ENCODE results near the gene TOLLIP. TPM values are rescaled to one million over a fixed set of nuclear protein-coding genes. Genes with fewer than 3 reads are reported as not detected.

The TOLLIP gene
- total RNA-seq, 2 experiments from 2014 or later, result 29.6 to 45.8 TPM

- peak overlapping the region; percentile 84 for H3K27ac Mint-ChIP-seq
- peak overlapping the region; percentile 70 for H3K4me3 Mint-ChIP-seq
- DNase-seq (no peak), ATAC-seq (no peak)
- ChIA-PET CTCF (no interaction called here), POLR2A (no interaction called here)
- H3K27me3 Mint-ChIP-seq, result no peaks in the 10 kb centered on the region
- intact Hi-C loops (cut with DNase I, micrococcal nuclease), result loop anchor here (1.0 to 10.0 kb wide), 12 partner anchors 48 to 501 kb away; partner anchors contain the start of genes BRSK2 (in 2 of the 2), DUSP8 (in 2 of the 2), TOLLIP (in 2 of the 2) and CD151 (in 1 of the 2)
- H3K36me3 Mint-ChIP-seq (ENCODE audit: low read depth), result peaks cover 7% of the 10 kb centered on the region
- peaks cover 14% of the 10 kb centered on the region for H3K4me1 Mint-ChIP-seq
- peaks cover 11% of the 10 kb centered on the region for H3K9me3 Mint-ChIP-seq (ENCODE audit: low read depth)
These were observed 48.0 kb downstream of the TOLLIP start for GRCh38 chr11:1261241-1262071.

GRCh38 chr11:1260620-1261019 lies 48.8 kb downstream of the TOLLIP start:
- ATAC-seq, result no peak
- intact Hi-C loops (cut with DNase I, micrococcal nuclease), result loop anchor here (5.0 to 10.0 kb wide), 5 partner anchors 124 to 502 kb away; partner anchors contain the start of genes BRSK2 (in 1 of the 2), CD151 (in 1 of the 2), CTSD (in 1 of the 2) and DUSP8 (in 1 of the 2)
- no peak overlapping the region for H3K27ac Mint-ChIP-seq

DNA sequence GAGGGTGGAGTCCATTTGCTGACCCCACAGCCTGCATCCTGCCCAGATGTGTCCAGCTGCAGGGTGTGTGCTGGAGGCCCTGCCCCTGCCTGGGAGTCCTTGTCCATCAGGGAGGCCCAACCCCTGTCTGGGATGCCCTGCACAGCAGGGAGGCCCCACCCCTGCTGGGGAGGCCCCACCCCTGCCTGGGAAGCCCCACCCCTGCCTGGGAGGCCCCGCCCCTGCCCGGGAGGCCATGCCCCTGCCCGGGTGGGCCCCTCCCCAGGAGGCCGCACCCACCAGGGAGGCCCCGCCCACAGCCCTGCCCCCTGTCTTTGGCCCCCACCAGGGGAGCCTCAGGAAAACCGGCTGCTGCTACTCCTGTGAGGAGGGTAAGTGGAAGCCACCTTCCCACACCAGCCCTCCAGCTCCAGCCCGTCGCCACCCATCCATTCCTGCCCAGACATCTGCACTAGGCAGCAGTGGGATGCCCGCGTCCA lies 49.4 kb downstream of the TOLLIP start:
- ATAC-seq (peak; percentile 65), DNase-seq (peak; percentile 79)
- Mint-ChIP-seq H3K27ac (no peak overlapping the region), H3K9me3 (ENCODE audit: low read depth) (peaks cover 8% of the 10 kb centered on the region), H3K36me3 (ENCODE audit: low read depth) (peaks cover 4% of the 10 kb centered on the region), H3K27me3 (no peaks in the 10 kb centered on the region), H3K4me3 (no peak overlapping the region), H3K4me1 (peaks cover 14% of the 10 kb centered on the region)
- intact Hi-C loops (cut with DNase I, micrococcal nuclease), result loop anchor here (5.0 to 10.0 kb wide), 5 partner anchors 125 to 502 kb away; partner anchors contain the start of genes BRSK2 (in 1 of the 2), CD151 (in 1 of the 2), CTSD (in 1 of the 2) and DUSP8 (in 1 of the 2)
- POLR2A ChIA-PET, result no interaction called here
- CTCF ChIA-PET, result no interaction called here

More at GRCh38 chr11:1260620-1261019, 48.8 kb downstream of the TOLLIP start:
- peaks cover 14% of the 10 kb centered on the region for H3K4me1 Mint-ChIP-seq
- H3K9me3 Mint-ChIP-seq (ENCODE audit: low read depth), result peaks cover 11% of the 10 kb centered on the region
- ChIA-PET CTCF (no interaction called here), POLR2A (no interaction called here)
- no peaks in the 10 kb centered on the region for H3K27me3 Mint-ChIP-seq
- peaks cover 7% of the 10 kb centered on the region for H3K36me3 Mint-ChIP-seq (ENCODE audit: low read depth)
- H3K4me3 Mint-ChIP-seq, result no peak overlapping the region
- DNase-seq, result no peak

GRCh38 chr11:1259561-1259960 lies 49.9 kb downstream of the TOLLIP start:
- ChIA-PET POLR2A (no interaction called here), CTCF (no interaction called here)
- no peak for ATAC-seq
- H3K36me3 Mint-ChIP-seq (ENCODE audit: low read depth), result peaks cover 1% of the 10 kb centered on the region
- peaks cover 9% of the 10 kb centered on the region for H3K4me1 Mint-ChIP-seq
- H3K27ac Mint-ChIP-seq, result no peak overlapping the region
- no peaks in the 10 kb centered on the region for H3K27me3 Mint-ChIP-seq
- intact Hi-C loops (cut with DNase I, micrococcal nuclease), result no loop called here
- peaks cover 3% of the 10 kb centered on the region for H3K9me3 Mint-ChIP-seq (ENCODE audit: low read depth)
- no peak overlapping the region for H3K4me3 Mint-ChIP-seq
- DNase-seq, result no peak

DNA sequence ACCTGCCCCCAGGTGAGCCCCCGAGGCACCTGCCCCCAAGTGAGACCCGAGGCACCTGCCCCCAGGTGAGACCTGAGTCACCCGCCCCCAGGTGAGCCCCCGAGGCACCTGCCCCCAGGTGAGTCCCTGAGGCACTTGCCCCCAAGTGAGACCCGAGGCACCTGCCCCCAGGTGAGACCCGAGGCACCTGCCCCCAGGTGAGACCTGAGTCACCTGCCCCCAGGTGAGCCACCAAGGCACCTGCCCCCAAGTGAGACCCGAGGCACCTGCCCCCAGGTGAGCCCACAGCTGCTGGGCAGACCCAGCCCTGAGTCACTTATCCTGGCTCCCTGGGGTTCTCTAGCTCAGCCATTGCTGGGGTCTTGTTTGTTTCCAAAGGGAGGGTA lies 50.4 kb downstream of the TOLLIP start:
- DNase-seq (no peak), ATAC-seq (no peak)
- H3K36me3 Mint-ChIP-seq (ENCODE audit: low read depth), result no peaks in the 10 kb centered on the region
- intact Hi-C loops (cut with DNase I, micrococcal nuclease), result no loop called here
- peaks cover 4% of the 10 kb centered on the region for H3K4me1 Mint-ChIP-seq
- no peaks in the 10 kb centered on the region for H3K9me3 Mint-ChIP-seq (ENCODE audit: low read depth)
- no peak overlapping the region for H3K27ac Mint-ChIP-seq
- H3K4me3 Mint-ChIP-seq, result no peak overlapping the region
- POLR2A ChIA-PET, result no interaction called here
- CTCF ChIA-PET, result no interaction called here
- no peaks in the 10 kb centered on the region for H3K27me3 Mint-ChIP-seq

GRCh38 chr11:1258401-1259075 lies 50.9 kb downstream of the TOLLIP start:
- ChIA-PET CTCF (no interaction called here), POLR2A (no interaction called here)
- Mint-ChIP-seq H3K4me1 (peaks cover 3% of the 10 kb centered on the region), H3K27me3 (no peaks in the 10 kb centered on the region), H3K9me3 (ENCODE audit: low read depth) (no peaks in the 10 kb centered on the region), H3K36me3 (ENCODE audit: low read depth) (no peaks in the 10 kb centered on the region), H3K27ac (no peak overlapping the region), H3K4me3 (no peak overlapping the region)
- ATAC-seq (no peak), DNase-seq (no peak)
- intact Hi-C loops (cut with DNase I, micrococcal nuclease), result no loop called here

DNA sequence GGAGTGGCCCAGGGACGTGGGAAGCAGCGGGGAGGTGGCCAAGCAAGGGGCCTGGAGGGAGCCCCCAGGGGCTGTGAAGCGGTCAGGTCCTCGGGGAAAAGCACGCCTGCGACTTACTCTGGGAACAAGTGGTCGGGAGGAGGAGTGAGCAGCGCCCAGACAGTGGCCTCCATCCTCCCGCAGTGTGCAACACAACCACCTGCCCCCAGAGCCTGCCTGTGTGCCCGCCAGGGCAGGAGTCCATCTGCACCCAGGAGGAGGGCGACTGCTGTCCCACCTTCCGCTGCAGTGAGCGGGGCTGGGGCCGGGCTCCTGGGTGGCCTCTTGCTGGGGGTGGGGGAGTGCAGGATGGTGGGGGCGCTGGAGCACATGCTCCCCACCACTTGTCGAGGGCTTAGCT lies 51.5 kb downstream of the TOLLIP start:
- peaks cover 3% of the 10 kb centered on the region for H3K4me1 Mint-ChIP-seq
- no peak overlapping the region for H3K4me3 Mint-ChIP-seq
- intact Hi-C loops (cut with DNase I, micrococcal nuclease), result no loop called here
- POLR2A ChIA-PET, result no interaction called here
- H3K9me3 Mint-ChIP-seq (ENCODE audit: low read depth), result no peaks in the 10 kb centered on the region
- ATAC-seq (no peak), DNase-seq (no peak)
- no peaks in the 10 kb centered on the region for H3K36me3 Mint-ChIP-seq (ENCODE audit: low read depth)
- no peak overlapping the region for H3K27ac Mint-ChIP-seq
- no peaks in the 10 kb centered on the region for H3K27me3 Mint-ChIP-seq
- CTCF ChIA-PET, result no interaction called here

DNA sequence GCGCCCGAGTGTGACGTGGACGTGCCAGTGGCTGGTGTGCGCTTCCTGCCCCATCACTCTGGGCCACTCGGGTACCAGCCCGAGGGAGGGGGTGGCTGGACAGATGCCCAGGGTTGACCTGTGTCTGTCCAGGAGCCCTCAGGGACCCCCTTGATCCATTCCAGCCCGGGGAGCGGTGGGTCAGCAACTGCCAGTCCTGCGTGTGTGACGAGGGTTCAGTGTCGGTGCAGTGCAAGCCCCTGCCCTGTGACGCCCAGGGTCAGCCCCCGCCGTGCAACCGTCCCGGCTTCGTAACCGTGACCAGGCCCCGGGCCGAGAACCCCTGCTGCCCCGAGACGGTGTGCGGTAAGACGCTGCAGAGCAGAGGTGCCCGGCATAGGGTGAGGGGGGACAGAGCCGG lies 52.1 kb downstream of the TOLLIP start:
- no peak for ATAC-seq
- ChIA-PET POLR2A (no interaction called here), CTCF (no interaction called here)
- Mint-ChIP-seq H3K27ac (no peak overlapping the region), H3K4me1 (no peaks in the 10 kb centered on the region), H3K36me3 (ENCODE audit: low read depth) (no peaks in the 10 kb centered on the region), H3K27me3 (no peaks in the 10 kb centered on the region), H3K9me3 (ENCODE audit: low read depth) (no peaks in the 10 kb centered on the region), H3K4me3 (no peak overlapping the region)
- intact Hi-C loops (cut with DNase I, micrococcal nuclease), result no loop called here
- no peak for DNase-seq

DNA sequence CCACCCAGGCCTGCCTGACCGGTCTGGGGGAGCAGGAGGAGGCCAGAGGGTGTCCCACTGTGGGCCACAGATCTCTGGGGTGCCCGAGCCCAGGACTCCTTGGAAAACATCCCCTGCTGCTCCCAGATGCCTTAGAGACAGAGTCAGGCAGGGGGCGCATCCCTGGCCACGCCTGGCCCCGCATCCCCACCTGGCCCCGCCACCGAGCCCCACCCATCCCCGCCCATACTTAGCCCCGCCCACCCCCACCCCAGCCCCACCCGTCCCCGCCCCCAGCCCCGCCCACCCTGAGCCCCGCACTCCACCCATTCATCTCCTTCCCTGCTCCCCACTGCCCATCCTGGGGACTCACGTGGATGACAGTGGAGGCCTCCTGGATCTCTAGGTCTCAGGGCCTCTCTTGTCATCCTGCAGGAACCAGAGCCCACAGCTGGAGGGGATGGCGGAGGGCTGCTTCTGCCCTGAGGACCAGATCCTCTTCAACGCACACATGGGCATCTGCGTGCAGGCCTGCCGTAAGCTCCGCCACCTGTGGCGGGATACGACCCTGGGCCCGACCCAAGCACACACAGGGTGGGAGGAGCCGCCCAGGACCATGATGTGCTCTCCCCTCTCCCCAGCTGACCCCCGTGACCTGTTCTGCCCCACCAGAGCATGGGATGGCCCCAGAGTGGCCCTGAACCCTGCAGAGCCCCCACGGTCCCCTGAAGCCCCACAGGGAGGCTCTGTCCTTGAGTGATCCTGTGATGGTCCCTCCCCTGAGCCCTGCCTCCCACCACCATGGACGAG lies 53.0 kb downstream of the TOLLIP start:
- no peaks in the 10 kb centered on the region for H3K36me3 Mint-ChIP-seq (ENCODE audit: low read depth)
- H3K27me3 Mint-ChIP-seq, result no peaks in the 10 kb centered on the region
- no peak overlapping the region for H3K4me3 Mint-ChIP-seq
- POLR2A ChIA-PET, result no interaction called here
- intact Hi-C loops (cut with DNase I, micrococcal nuclease), result no loop called here
- CTCF ChIA-PET, result no interaction called here
- no peak for ATAC-seq
- DNase-seq, result no peak
- no peak overlapping the region for H3K27ac Mint-ChIP-seq
- no peaks in the 10 kb centered on the region for H3K4me1 Mint-ChIP-seq
- no peaks in the 10 kb centered on the region for H3K9me3 Mint-ChIP-seq (ENCODE audit: low read depth)

DNA sequence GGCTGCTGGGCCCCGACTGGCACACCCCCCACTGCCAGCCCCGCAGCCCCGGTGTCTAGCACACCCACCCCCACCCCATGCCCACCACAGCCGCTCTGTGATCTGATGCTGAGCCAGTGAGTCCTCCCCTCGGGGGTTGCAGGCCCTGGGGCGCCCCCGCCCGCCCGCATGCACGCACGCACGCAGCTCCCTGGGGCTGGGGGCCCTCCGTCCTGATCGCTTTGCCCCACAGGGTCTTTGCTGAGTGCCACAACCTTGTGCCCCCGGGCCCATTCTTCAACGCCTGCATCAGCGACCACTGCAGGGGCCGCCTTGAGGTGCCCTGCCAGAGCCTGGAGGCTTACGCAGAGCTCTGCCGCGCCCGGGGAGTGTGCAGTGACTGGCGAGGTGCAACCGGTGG lies 54.3 kb downstream of the TOLLIP start:
- no peaks in the 10 kb centered on the region for H3K36me3 Mint-ChIP-seq (ENCODE audit: low read depth)
- ATAC-seq (no peak), DNase-seq (no peak)
- H3K4me3 Mint-ChIP-seq, result no peak overlapping the region
- no peaks in the 10 kb centered on the region for H3K4me1 Mint-ChIP-seq
- ChIA-PET CTCF (no interaction called here), POLR2A (no interaction called here)
- H3K9me3 Mint-ChIP-seq (ENCODE audit: low read depth), result peaks cover 1% of the 10 kb centered on the region
- no peaks in the 10 kb centered on the region for H3K27me3 Mint-ChIP-seq
- intact Hi-C loops (cut with DNase I, micrococcal nuclease), result no loop called here
- H3K27ac Mint-ChIP-seq, result no peak overlapping the region

- Mint-ChIP-seq H3K36me3 (ENCODE audit: low read depth) (no peaks in the 10 kb centered on the region), H3K4me1 (no peaks in the 10 kb centered on the region), H3K4me3 (no peak overlapping the region), H3K9me3 (ENCODE audit: low read depth) (peaks cover 1% of the 10 kb centered on the region), H3K27ac (no peak overlapping the region), H3K27me3 (no peaks in the 10 kb centered on the region)
- intact Hi-C loops (cut with DNase I, micrococcal nuclease), result no loop called here
- ChIA-PET POLR2A (no interaction called here), CTCF (no interaction called here)
- no peak for ATAC-seq
- no peak for DNase-seq
These were observed 54.7 kb downstream of the TOLLIP start for GRCh38 chr11:1254733-1255132.
